ENCODE results near the gene METTL15. TPM values are rescaled to one million over a fixed set of nuclear protein-coding genes. Genes with fewer than 3 reads are reported as not detected.
"Not testable (repeated sequence)": the region's sequence is repeated elsewhere in the genome, so short reads cannot be mapped to it uniquely, and the experiment has no call there.

Gene METTL15
- total and polyA plus RNA-seq, 5 donors from 2014 or later: 5.1 to 11.5 (median 7.3) TPM

- Mint-ChIP-seq H3K27me3 (no peaks in the 10 kb centered on the region), H3K4me3 (no peak overlapping the region), H3K36me3 (peaks cover 30% of the 10 kb centered on the region), H3K4me1 (peaks cover 0 to 11% (median under 1%) of the 10 kb centered on the region in 4 donors), H3K9me3 (peaks cover 0 to 15% (median 2%) of the 10 kb centered on the region in 7 donors), H3K27ac (no peak overlapping the region)
- no peak overlapping the region for H3K27ac ChIP-seq (ENCODE audit: insufficient read depth, low read length, poor library complexity, severe bottlenecking)
- ATAC-seq (ENCODE audit: low read depth in 2 of 2) (no peak), DNase-seq (no peak)
- H3K4me3 ChIP-seq (ENCODE audit: low read depth, low read length): no peak overlapping the region
- H3K4me1 ChIP-seq (ENCODE audit: control insufficient read depth, insufficient read depth, low read length, poor library complexity, severe bottlenecking): no peaks in the 10 kb centered on the region
- H3K36me3 ChIP-seq (ENCODE audit: control insufficient read depth, insufficient read depth, low read length): no peaks in the 10 kb centered on the region
- H3K27me3 ChIP-seq (ENCODE audit: control insufficient read depth, insufficient read depth, low read length): no peaks in the 10 kb centered on the region
- H3K9me3 ChIP-seq (ENCODE audit: control insufficient read depth in 2 of 2, low read length in 2 of 2): no peaks in the 10 kb centered on the region
These were observed 160.7 kb downstream of the METTL15 start for GRCh38 chr11:28268925-28269324.

GRCh38 chr11:28269586-28269985, 161.4 kb downstream of the METTL15 start:
- H3K4me3 ChIP-seq (ENCODE audit: low read depth, low read length): no peak overlapping the region
- H3K36me3 ChIP-seq (ENCODE audit: control insufficient read depth, insufficient read depth, low read length): no peaks in the 10 kb centered on the region
- DNase-seq (no peak), ATAC-seq (ENCODE audit: low read depth in 2 of 2) (no peak)
- Mint-ChIP-seq H3K9me3 (peaks cover 0 to 15% (median 2%) of the 10 kb centered on the region in 7 donors), H3K36me3 (peaks cover 30% of the 10 kb centered on the region), H3K27ac (no peak overlapping the region), H3K27me3 (no peaks in the 10 kb centered on the region), H3K4me1 (peaks cover 0 to 11% (median 0%) of the 10 kb centered on the region in 4 donors), H3K4me3 (no peak overlapping the region)
- no peaks in the 10 kb centered on the region for H3K9me3 ChIP-seq (ENCODE audit: control insufficient read depth in 2 of 2, low read length in 2 of 2)
- no peaks in the 10 kb centered on the region for H3K27me3 ChIP-seq (ENCODE audit: control insufficient read depth, insufficient read depth, low read length)
- H3K27ac ChIP-seq (ENCODE audit: insufficient read depth, low read length, poor library complexity, severe bottlenecking): no peak overlapping the region
- no peaks in the 10 kb centered on the region for H3K4me1 ChIP-seq (ENCODE audit: control insufficient read depth, insufficient read depth, low read length, poor library complexity, severe bottlenecking)

- Mint-ChIP-seq H3K36me3 (peaks cover 18% of the 10 kb centered on the region), H3K9me3 (peaks cover 0 to 11% (median 0%) of the 10 kb centered on the region in 7 donors)
- not testable (repeated sequence) for H3K4me3 ChIP-seq (ENCODE audit: low read depth, low read length); H3K27ac ChIP-seq (ENCODE audit: insufficient read depth, low read length, poor library complexity, severe bottlenecking); H3K4me3 Mint-ChIP-seq; H3K4me1 Mint-ChIP-seq; H3K4me1 ChIP-seq (ENCODE audit: control insufficient read depth, insufficient read depth, low read length, poor library complexity, severe bottlenecking); H3K36me3 ChIP-seq (ENCODE audit: control insufficient read depth, insufficient read depth, low read length); DNase-seq; H3K27me3 ChIP-seq (ENCODE audit: control insufficient read depth, insufficient read depth, low read length); ATAC-seq (ENCODE audit: low read depth in 2 of 2); H3K27me3 Mint-ChIP-seq; H3K9me3 ChIP-seq (ENCODE audit: control insufficient read depth in 2 of 2, low read length in 2 of 2); H3K27ac Mint-ChIP-seq
These were observed 164.1 kb downstream of the METTL15 start for GRCh38 chr11:28272247-28272646.

GRCh38 chr11:28274216-28274615, 166.0 kb downstream of the METTL15 start:
- no peak overlapping the region for H3K4me3 ChIP-seq (ENCODE audit: low read depth, low read length)
- peaks cover 0 to 11% (median 5%) of the 10 kb centered on the region in 7 donors for H3K9me3 Mint-ChIP-seq
- no peak overlapping the region for H3K4me3 Mint-ChIP-seq
- no peaks in the 10 kb centered on the region for H3K4me1 ChIP-seq (ENCODE audit: control insufficient read depth, insufficient read depth, low read length, poor library complexity, severe bottlenecking)
- no peaks in the 10 kb centered on the region for H3K36me3 ChIP-seq (ENCODE audit: control insufficient read depth, insufficient read depth, low read length)
- H3K9me3 ChIP-seq (ENCODE audit: control insufficient read depth in 2 of 2, low read length in 2 of 2): no peaks in the 10 kb centered on the region
- H3K4me1 Mint-ChIP-seq: peaks cover 0 to 12% (median under 1%) of the 10 kb centered on the region in 4 donors
- no peaks in the 10 kb centered on the region for H3K27me3 ChIP-seq (ENCODE audit: control insufficient read depth, insufficient read depth, low read length)
- no peak overlapping the region for H3K27ac ChIP-seq (ENCODE audit: insufficient read depth, low read length, poor library complexity, severe bottlenecking)
- no peak for DNase-seq
- H3K27me3 Mint-ChIP-seq: no peaks in the 10 kb centered on the region
- H3K36me3 Mint-ChIP-seq: peaks cover 18% of the 10 kb centered on the region
- H3K27ac Mint-ChIP-seq: no peak overlapping the region
- no peak for ATAC-seq (ENCODE audit: low read depth in 2 of 2)

GRCh38 chr11:28284196-28284595, 176.0 kb downstream of the METTL15 start:
- Mint-ChIP-seq H3K27me3 (no peaks in the 10 kb centered on the region), H3K36me3 (peaks cover 16% of the 10 kb centered on the region), H3K4me1 (peaks cover 8 to 15% (median 11%) of the 10 kb centered on the region in 4 donors), H3K27ac (peak overlapping the region in 1 of 3 donors; percentile 66), H3K9me3 (peaks cover 0 to 7% (median 1%) of the 10 kb centered on the region in 7 donors), H3K4me3 (no peak overlapping the region)
- no peaks in the 10 kb centered on the region for H3K4me1 ChIP-seq (ENCODE audit: control insufficient read depth, insufficient read depth, low read length, poor library complexity, severe bottlenecking)
- ATAC-seq (ENCODE audit: low read depth in 2 of 2) (no peak), DNase-seq (no peak)
- H3K27ac ChIP-seq (ENCODE audit: insufficient read depth, low read length, poor library complexity, severe bottlenecking): no peak overlapping the region
- H3K4me3 ChIP-seq (ENCODE audit: low read depth, low read length): no peak overlapping the region
- no peaks in the 10 kb centered on the region for H3K27me3 ChIP-seq (ENCODE audit: control insufficient read depth, insufficient read depth, low read length)
- no peaks in the 10 kb centered on the region for H3K36me3 ChIP-seq (ENCODE audit: control insufficient read depth, insufficient read depth, low read length)
- H3K9me3 ChIP-seq (ENCODE audit: control insufficient read depth in 2 of 2, low read length in 2 of 2): no peaks in the 10 kb centered on the region

GRCh38 chr11:28289444-28289843, 181.3 kb downstream of the METTL15 start:
- peaks cover 22% of the 10 kb centered on the region for H3K36me3 Mint-ChIP-seq
- ATAC-seq (ENCODE audit: low read depth in 2 of 2) (no peak), DNase-seq (no peak)
- Histone ChIP-seq H3K4me1 (ENCODE audit: control insufficient read depth, insufficient read depth, low read length, poor library complexity, severe bottlenecking) (no peaks in the 10 kb centered on the region), H3K4me3 (ENCODE audit: low read depth, low read length) (no peak overlapping the region), H3K36me3 (ENCODE audit: control insufficient read depth, insufficient read depth, low read length) (peaks cover 2% of the 10 kb centered on the region), H3K27me3 (ENCODE audit: control insufficient read depth, insufficient read depth, low read length) (no peaks in the 10 kb centered on the region), H3K27ac (ENCODE audit: insufficient read depth, low read length, poor library complexity, severe bottlenecking) (no peak overlapping the region), H3K9me3 (ENCODE audit: control insufficient read depth in 2 of 2, low read length in 2 of 2) (no peaks in the 10 kb centered on the region)
- peaks cover 0 to 3% (median 0%) of the 10 kb centered on the region in 7 donors for H3K9me3 Mint-ChIP-seq
- no peaks in the 10 kb centered on the region for H3K27me3 Mint-ChIP-seq
- no peak overlapping the region for H3K4me3 Mint-ChIP-seq
- H3K27ac Mint-ChIP-seq: no peak overlapping the region
- H3K4me1 Mint-ChIP-seq: peaks cover 0 to 4% (median 3%) of the 10 kb centered on the region in 4 donors

GRCh38 chr11:28290995-28291394, 182.8 kb downstream of the METTL15 start:
- H3K36me3 ChIP-seq (ENCODE audit: control insufficient read depth, insufficient read depth, low read length); H3K9me3 Mint-ChIP-seq; H3K4me3 Mint-ChIP-seq; H3K27me3 Mint-ChIP-seq; H3K4me1 ChIP-seq (ENCODE audit: control insufficient read depth, insufficient read depth, low read length, poor library complexity, severe bottlenecking); H3K27ac Mint-ChIP-seq; DNase-seq; H3K27ac ChIP-seq (ENCODE audit: insufficient read depth, low read length, poor library complexity, severe bottlenecking); H3K9me3 ChIP-seq (ENCODE audit: control insufficient read depth in 2 of 2, low read length in 2 of 2); H3K4me3 ChIP-seq (ENCODE audit: low read depth, low read length); H3K4me1 Mint-ChIP-seq; ATAC-seq (ENCODE audit: low read depth in 2 of 2); H3K27me3 ChIP-seq (ENCODE audit: control insufficient read depth, insufficient read depth, low read length): not testable (repeated sequence)
- H3K36me3 Mint-ChIP-seq: peaks cover 27% of the 10 kb centered on the region

- no peaks in the 10 kb centered on the region for H3K27me3 Mint-ChIP-seq
These were observed 188.2 kb downstream of the METTL15 start for GRCh38 chr11:28296426-28296825.

More at GRCh38 chr11:28296426-28296825, 188.2 kb downstream of the METTL15 start:
- Histone ChIP-seq H3K4me1 (ENCODE audit: control insufficient read depth, insufficient read depth, low read length, poor library complexity, severe bottlenecking) (no peaks in the 10 kb centered on the region), H3K36me3 (ENCODE audit: control insufficient read depth, insufficient read depth, low read length) (peaks cover 30% of the 10 kb centered on the region), H3K27ac (ENCODE audit: insufficient read depth, low read length, poor library complexity, severe bottlenecking) (no peak overlapping the region), H3K9me3 (ENCODE audit: control insufficient read depth in 2 of 2, low read length in 2 of 2) (no peaks in the 10 kb centered on the region), H3K27me3 (ENCODE audit: control insufficient read depth, insufficient read depth, low read length) (no peaks in the 10 kb centered on the region), H3K4me3 (ENCODE audit: low read depth, low read length) (no peak overlapping the region)
- no peak for ATAC-seq (ENCODE audit: low read depth in 2 of 2)
- H3K36me3 Mint-ChIP-seq: peaks cover 54% of the 10 kb centered on the region
- DNase-seq: peak in 1 of 3 donors; percentile 9
- H3K27ac Mint-ChIP-seq: no peak overlapping the region
- H3K9me3 Mint-ChIP-seq: peaks cover 0 to 3% (median 0%) of the 10 kb centered on the region in 7 donors
- peaks cover 0 to 8% (median 4%) of the 10 kb centered on the region in 4 donors for H3K4me1 Mint-ChIP-seq
- H3K4me3 Mint-ChIP-seq: no peak overlapping the region

Measured in CD4-positive, CD25-positive, alpha-beta regulatory T cell (primary cell).